GM18868 (cell line): ENCODE measurements around the gene OR4C5.
"Not testable (repeated sequence)": the region's sequence is repeated elsewhere in the genome, so short reads cannot be mapped to it uniquely, and the experiment has no call there.

ENCODE experiments used
- ATAC-seq: cut with Tn5 transposase; IDR thresholded peaks from one replicate; pipeline ENCODE4 v1.9.1; 2021; ENCODE audit warnings: mild to moderate bottlenecking, moderate library complexity; ENCODE audit not compliant: unreplicated experiment

The OR4C5 gene

GRCh38 chr11:48366365-48366764, at the start of gene OR4C5:
TSS of gene OR4C5 (minus strand) at chr11:48366465. CDS start at chr11:48366465, 0 bp downstream.
- ATAC-seq, result no peak

DNA sequence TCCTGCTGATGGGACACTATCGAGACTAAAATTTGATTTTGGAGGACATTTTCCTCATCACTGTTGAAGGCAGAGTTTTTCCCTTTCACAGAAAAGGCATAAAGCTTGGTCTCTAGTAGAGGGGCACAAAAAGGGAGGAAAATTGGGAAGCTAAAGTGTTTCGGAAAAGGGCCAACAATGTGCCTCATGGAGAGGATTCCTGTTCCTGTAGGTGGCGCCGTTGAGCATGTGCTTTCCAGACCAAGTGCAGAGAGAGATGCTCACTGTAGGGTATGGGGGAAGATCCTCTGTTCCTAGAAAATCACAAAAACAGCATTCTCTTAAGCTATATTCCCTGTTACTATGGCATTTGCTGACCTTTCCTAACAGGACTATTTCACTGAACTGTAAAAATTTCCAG, 18.4 kb upstream of the OR4C5 start:
- no peak for ATAC-seq

GRCh38 chr11:48384151-48384550, 17.9 kb upstream of the OR4C5 start:
- ATAC-seq, result not testable (repeated sequence)

GRCh38 chr11:48361289-48361688, 5.0 kb downstream of the OR4C5 start:
- ATAC-seq, result not testable (repeated sequence)

GRCh38 chr11:48354677-48355076, 11.6 kb downstream of the OR4C5 start:
- ATAC-seq, result no peak

DNA sequence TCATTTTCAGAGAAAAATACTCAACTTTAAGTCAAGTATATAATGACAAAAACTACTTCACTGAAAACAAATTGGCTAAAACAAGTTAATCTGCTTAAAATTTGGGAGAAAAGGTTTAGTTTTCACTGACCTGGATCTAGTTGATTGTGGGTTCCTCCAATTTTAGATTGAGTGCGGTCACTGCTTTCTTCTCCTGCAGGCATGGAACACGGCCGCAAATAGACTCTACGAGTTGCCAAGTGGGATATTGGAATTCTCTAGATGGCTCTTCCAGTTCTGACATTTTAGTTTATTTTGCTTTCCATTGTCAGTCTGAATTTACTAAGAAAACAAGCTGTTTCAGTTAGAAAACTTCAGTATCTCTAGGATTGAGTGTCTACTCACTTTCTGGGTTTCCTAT, 12.3 kb downstream of the OR4C5 start:
- no peak for ATAC-seq

DNA sequence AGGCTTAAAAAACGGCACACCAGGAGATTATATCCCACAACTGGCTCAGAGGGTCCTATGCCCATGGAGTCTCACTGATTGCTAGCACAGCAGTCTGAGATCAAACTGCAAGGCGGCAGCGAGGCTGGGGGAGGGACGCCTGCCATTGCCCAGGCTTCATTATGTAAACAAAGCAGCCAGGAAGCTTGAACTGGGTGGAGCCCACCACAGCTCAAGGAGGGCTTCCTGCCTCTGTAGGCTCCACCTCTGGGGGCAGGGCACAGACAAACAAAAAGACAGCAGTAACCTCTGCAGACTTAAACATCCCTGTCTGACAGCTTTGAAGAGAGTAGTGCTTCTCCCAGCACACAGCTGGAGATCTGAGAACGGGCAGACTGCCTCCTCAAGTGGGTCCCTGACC, 20.0 kb downstream of the OR4C5 start:
- ATAC-seq, result not testable (repeated sequence)

DNA sequence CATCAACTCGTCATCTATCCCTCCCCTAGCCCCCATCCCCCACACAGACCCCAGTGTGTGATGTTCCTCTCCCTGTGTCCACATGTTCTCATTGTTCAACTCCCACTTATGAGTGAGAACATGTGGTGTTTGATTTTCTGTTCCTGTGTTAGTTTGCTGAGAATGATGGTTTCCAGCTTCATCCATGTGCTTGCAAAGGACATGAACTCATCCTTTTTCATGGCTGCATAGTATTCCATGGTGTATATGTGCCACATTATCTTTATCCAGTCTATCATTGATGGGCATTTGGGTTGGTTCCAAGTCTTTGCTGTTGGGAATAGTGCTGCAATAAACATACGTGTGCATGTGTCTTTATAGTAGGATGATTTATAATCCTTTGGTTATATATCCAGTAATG, 23.8 kb downstream of the OR4C5 start:
- ATAC-seq, result not testable (repeated sequence)

GRCh38 chr11:48341466-48341865, 24.8 kb downstream of the OR4C5 start:
- no peak for ATAC-seq

- ATAC-seq, result not testable (repeated sequence)
Measured at GRCh38 chr11:48324620-48325019, 41.6 kb downstream of the OR4C5 start, which contains the start of gene OR4C3. TSS of gene OR4C3 (plus strand) at chr11:48324920. CDS start at chr11:48325022, 102 bp downstream.

- ATAC-seq, result not testable (repeated sequence)
Measured at GRCh38 chr11:48319813-48320212, 46.5 kb downstream of the OR4C5 start.
